Colon (tissue), 2 donors: ENCODE results near the gene ASGR2.
"Not testable (repeated sequence)": the region's sequence is repeated elsewhere in the genome, so short reads cannot be mapped to it uniquely, and the experiment has no call there.

Experiments
- FAIRE-seq: peaks from 2 replicates; lab custom pipeline; 2012; peaks lifted over from hg19 to GRCh38; lab: Jason Lieb, UNC
- donor health status: control.
- donor health status: control.

ASGR2 gene

GRCh38 chr17:7124923-7125322 is 10.3 kb upstream of the ASGR2 start:
- no peak for FAIRE-seq

- no peak for FAIRE-seq
These were observed 9.2 kb upstream of the ASGR2 start for GRCh38 chr17:7123844-7124243.

DNA sequence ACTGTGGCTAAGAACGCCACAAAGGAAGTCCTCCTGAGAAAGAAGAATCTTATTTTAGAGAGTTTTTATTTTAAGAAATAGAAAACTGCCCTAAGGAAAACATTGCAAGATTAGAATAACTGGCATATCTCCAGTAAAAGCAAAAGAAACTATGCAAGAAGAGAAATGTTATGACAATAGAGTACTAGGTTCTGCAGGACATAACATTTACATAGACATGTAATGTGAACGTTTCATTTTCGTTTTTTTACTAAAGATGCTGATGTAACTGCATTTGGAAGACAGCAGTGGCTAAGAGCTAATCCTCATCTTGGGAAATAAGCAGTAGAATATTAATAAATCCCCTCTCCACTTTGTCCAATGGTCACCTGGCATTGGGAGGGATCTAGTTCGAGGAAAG is 7.8 kb upstream of the ASGR2 start:
- no peak for FAIRE-seq

GRCh38 chr17:7120635-7121034 is 6.0 kb upstream of the ASGR2 start:
- FAIRE-seq: not testable (repeated sequence)

DNA sequence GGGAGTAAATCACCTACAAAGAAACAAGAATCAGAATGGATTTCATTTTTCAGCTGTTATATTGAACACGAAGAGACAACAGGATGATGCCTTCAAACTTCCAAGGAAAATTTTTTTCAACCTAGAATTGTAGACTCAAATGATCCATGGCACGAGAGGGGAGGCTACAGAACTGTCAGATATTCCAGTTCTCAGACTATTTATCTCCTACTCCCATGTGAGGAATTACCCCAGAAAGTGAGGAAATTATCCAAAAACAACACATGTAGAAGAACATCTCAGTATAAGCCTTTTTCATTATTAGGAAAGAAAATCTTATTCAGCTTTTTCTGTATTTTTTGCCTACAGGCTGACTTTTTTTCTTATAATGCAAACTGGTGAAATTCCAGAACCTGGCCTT is 5.5 kb upstream of the ASGR2 start:
- FAIRE-seq: no peak

DNA sequence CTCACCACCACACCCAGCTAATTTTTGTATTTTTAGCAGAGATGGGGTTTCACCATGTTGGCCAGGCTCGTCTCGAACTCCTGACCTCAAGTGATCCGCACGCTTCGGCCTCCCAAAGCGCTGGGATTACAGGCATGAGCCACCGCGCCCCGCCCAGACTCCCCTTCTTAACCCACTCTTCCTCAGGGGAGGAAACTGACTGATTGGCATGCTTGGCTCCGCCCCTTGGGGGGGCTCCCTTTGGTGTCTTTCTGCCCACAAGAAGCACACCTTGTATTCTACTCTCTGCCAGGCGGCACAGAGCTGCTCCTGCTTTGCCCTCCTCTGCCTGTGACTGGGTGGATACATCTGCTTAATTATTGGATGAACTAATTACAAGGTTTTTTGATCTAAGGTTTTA is 4.7 kb upstream of the ASGR2 start:
- no peak for FAIRE-seq

- FAIRE-seq: no peak
These were observed 423 bp upstream of the ASGR2 start for GRCh38 chr17:7114875-7115614.

GRCh38 chr17:7113273-7114071 is 1.1 kb downstream of the ASGR2 start:
- no peak for FAIRE-seq

DNA sequence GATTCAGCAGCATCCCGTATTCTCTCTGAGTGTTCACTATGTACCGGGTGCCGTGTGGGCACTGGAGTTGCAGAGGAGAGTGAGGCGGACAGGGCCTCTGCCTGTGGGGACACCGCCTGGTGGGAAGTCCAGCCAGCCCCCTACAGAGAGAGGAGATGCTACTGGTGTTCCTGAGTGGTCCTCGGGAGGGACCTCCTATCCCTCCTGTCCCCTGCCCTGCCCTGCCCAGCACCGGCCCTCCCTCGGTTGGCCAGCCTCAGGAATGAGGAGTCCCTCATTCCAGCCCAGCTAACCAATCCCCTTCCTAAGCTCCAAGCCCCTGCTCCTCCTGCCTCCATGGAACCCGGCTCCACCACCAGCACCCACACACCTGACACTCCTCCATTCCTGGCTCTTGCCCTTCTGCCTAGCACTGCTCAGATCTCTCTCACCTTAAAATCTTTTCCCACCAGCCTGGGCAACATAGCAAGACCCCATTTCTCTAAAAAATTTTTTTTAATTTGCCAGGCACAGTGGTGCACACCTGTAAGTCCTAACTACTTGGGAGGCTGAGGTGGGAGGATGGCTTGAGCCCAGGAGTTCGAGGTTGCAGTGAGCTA is 2.0 kb downstream of the ASGR2 start:
- FAIRE-seq: no peak

DNA sequence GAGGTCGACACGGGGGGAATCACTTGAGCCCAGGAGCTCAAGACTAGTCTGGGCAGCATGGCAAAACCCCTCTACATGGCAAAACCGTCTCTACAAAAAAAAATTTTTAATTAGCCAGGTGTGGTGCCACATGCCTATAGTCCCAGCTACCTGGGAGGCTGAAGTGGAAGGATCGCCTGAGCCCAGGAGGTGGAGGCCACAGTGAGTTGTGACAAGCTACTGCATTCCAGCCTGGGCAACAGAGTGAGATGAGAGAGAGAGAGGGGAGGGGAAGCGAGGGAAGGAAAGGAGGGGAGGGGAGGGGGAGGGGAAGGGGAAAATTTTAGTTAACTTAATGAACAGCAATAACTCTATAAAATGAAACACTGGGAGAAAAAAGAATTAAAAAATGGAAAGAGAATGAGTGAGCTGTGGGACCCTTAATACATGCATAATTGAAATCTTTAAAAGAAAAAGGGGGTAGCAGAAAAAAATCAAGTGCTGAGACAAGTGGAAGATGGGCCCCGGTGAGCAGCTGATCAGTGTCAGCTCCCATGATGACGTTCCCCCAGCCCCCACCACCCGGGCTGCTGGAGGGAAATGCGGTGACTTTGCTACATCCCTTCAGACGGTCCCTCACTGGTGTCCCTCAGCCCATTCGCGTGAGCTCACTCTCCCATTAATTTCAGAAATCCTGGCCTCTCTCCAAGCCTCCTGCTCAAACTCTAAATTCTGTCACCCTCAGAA is 2.7 kb downstream of the ASGR2 start:
- FAIRE-seq: no peak

- no peak for FAIRE-seq
These were observed 3.9 kb downstream of the ASGR2 start for GRCh38 chr17:7110617-7111306.

DNA sequence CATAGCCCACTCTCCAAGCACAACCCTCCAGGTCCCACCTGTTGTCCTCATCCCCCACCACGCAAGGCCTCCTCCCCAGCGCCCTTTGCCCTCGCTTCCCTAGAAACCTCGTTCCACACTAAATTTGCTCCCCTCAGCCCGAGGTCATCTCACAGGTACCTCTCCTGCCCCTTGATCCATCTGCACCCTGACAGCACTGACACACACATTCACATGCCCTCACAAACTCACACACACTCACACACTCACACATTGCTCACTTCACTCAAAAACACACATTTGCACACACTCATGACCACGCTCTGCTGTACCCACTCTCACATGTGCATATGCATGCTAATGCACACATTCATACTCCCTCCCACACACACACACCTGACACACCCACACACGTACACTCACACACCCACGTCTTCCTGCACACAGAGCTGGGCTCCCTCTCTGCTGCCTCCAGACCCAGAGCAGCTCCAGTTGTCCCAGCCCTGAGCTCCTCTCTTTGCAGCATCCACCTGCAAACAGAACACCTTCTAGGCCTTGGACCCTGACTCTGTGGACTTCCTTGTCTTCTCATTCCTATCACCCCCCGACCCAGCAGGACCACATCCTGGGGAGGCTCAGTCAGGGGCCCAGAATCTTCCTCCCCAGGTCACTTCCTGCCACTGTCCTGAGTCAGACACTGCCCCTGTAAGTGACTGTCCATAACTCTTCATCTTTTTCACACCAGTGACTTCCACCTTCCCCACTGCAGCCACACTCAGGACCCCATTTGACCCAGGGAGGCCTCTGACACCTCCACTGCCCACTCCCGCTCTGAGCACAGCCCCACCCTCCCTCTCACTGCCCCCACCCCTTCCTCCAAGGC is 4.9 kb downstream of the ASGR2 start:
- FAIRE-seq: no peak

- FAIRE-seq: no peak
These were observed 5.6 kb downstream of the ASGR2 start for GRCh38 chr17:7108981-7109380.

DNA sequence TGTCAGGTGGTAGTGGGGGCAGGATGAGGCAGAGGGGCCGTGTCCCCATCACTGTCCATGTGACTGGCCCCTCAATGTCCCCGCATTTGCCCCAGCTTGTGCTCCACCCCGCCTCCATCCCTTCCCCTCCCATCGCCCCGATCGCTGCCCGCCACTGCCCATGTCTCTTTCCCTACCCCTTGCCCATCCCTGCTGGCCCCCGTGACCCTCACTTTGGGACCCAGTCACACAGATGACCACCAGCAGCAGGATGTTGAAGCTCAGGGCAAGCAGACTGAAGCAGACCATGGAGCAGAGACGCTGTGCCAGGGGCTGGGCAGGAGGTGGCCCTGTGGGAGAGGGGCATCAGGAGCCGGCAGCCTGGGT is 6.1 kb downstream of the ASGR2 start:
- FAIRE-seq: no peak

- no peak for FAIRE-seq
These were observed 6.6 kb downstream of the ASGR2 start for GRCh38 chr17:7107795-7108559.

GRCh38 chr17:7107012-7107754 is 7.4 kb downstream of the ASGR2 start:
- no peak for FAIRE-seq

- FAIRE-seq: no peak
These were observed 12.2 kb downstream of the ASGR2 start for GRCh38 chr17:7102421-7102820.

GRCh38 chr17:7101531-7101930 is 13.1 kb downstream of the ASGR2 start:
- no peak for FAIRE-seq

GRCh38 chr17:7100641-7101379 is 13.8 kb downstream of the ASGR2 start:
- FAIRE-seq: not testable (repeated sequence)
